Measurements from ENCODE around the gene SPRED1. TPM values are rescaled to one million over a fixed set of nuclear protein-coding genes. Genes with fewer than 3 reads are reported as not detected.

The SPRED1 gene
- total and polyA plus RNA-seq, 10 of the 15 experiments (the other 5 are each of a cell fraction or from before 2014, with no cell fraction given) = 0.08 to 2.6 (median 0.22) TPM

- no peak for TF ChIP-seq IRF5 (IDR thresholded peaks at IDR 0.05; ENCODE audit: borderline replicate concordance)
- no peak for TF ChIP-seq TCF12 (IDR thresholded peaks at IDR 0.05; ENCODE audit: low read depth, low read length)
Measured at GRCh38 chr15:38220606-38221273, 31.9 kb upstream of the SPRED1 start (continued).

- BruUV-seq (replicated peaks) = no TSS peak
- Histone ChIP-seq H3K79me2 (ENCODE audit: control insufficient read depth, insufficient read depth, low read length) (no peaks in the 10 kb centered on the region), H3K4me2 (ENCODE audit: control insufficient read depth, insufficient read depth) (no peak overlapping the region), H3K27ac (ENCODE audit: control insufficient read depth, insufficient read depth) (no peak overlapping the region), H3K4me3 (no peak overlapping the region), H3K9ac (ENCODE audit: control insufficient read depth, insufficient read depth, low read length) (no peak overlapping the region), H3K27me3 (replicated peaks in 1 of 2; ENCODE audit: control insufficient read depth in 2 of 2, insufficient read depth in 2 of 2, low read length in 1 of 2) (no peaks in the 10 kb centered on the region), H2AFZ (ENCODE audit: control insufficient read depth, low read depth, low read length) (no peak overlapping the region), H3K36me3 (ENCODE audit: control insufficient read depth in 2 of 2, insufficient read depth in 2 of 2, low read length in 1 of 2) (no peaks in the 10 kb centered on the region), H3K9me3 (replicated peaks; ENCODE audit: control insufficient read depth, insufficient read depth, low read length) (no peaks in the 10 kb centered on the region), H4K20me1 (ENCODE audit: control insufficient read depth, insufficient read depth) (no peaks in the 10 kb centered on the region), H3K4me1 (ENCODE audit: control insufficient read depth, insufficient read depth, low read length) (no peaks in the 10 kb centered on the region)
- ChIA-PET SMC1A (ENCODE audit: uncharacterized antibody, unreplicated experiment) (interaction anchor here (0.6 to 1.6 kb wide), 3 partner anchors 14 to 139 kb away, joined by 3 read pairs; no protein-coding TSS in a partner anchor), CTCF (interaction anchor here (0.7 to 0.8 kb wide), 2 partner anchors 46 to 228 kb away, joined by 3 read pairs; no protein-coding TSS in a partner anchor), POLR2A (no interaction called here), RAD21 (ENCODE audit: unreplicated experiment) (no interaction called here)
- ATAC-seq = no peak
- TF ChIP-seq BCLAF1 (IDR thresholded peaks at IDR 0.05) (no peak), SREBF1 (IDR thresholded peaks at IDR 0.05; ENCODE audit: low read length) (no peak), KAT2A (conservative IDR thresholded peaks at IDR 0.05; ENCODE audit: control insufficient read depth, low read depth, low read length) (no peak), MLLT1 (IDR thresholded peaks at IDR 0.05) (no peak), NKRF (conservative IDR thresholded peaks at IDR 0.05) (no peak)
- in situ Hi-C loops (cut with MboI) (no loop called here), intact Hi-C loops (cut with micrococcal nuclease; ENCODE audit: unreplicated experiment) (no loop called here)
- FAIRE-seq = no peak
- WGBS (ENCODE audit: insufficient coverage, insufficient replicate concordance, low lambda C conversion rate, missing lambda C conversion rate) = 43% methylated on average over 2 of the region's 2 CpGs
- no peak for DNase-seq (ENCODE audit: low read depth, low spot score)
Measured at GRCh38 chr15:38224486-38224885, 28.1 kb upstream of the SPRED1 start.
